DND-41 (cell line): Measurements from ENCODE around the gene FLII.

Source experiments
- CTCF ChIP-seq: IDR thresholded peaks from 2 replicates; pipeline ENCODE4 v1.5.1; 2012; ENCODE audit warnings: borderline replicate concordance, low read length, moderate library complexity, mild to moderate bottlenecking; ENCODE audit not compliant: poor library complexity, severe bottlenecking; ENCODE audit errors: extremely low read depth
- EZH2 ChIP-seq: IDR thresholded peaks from 3 replicates; pipeline ENCODE4 v1.6.1; 2012; ENCODE audit warnings: borderline replicate concordance, low read depth, mild to moderate bottlenecking, moderate library complexity, low read length, inconsistent platforms; ENCODE audit not compliant: severe bottlenecking

- TF ChIP-seq CTCF (no peak), EZH2 (no peak)
These were observed 11.5 kb downstream of the FLII start for GRCh38 chr17:18246880-18247612.
